GM21619 (cell line): ENCODE measurements around the gene ATXN7.
A peak's percentile ranks its signal among the peaks of the same experiment; 100 is the strongest.

ENCODE experiments used
- ATAC-seq: cut with Tn5 transposase; IDR thresholded peaks from one replicate; pipeline ENCODE4 v1.9.1; 2021; ENCODE audit not compliant: unreplicated experiment

The ATXN7 gene, protein sequence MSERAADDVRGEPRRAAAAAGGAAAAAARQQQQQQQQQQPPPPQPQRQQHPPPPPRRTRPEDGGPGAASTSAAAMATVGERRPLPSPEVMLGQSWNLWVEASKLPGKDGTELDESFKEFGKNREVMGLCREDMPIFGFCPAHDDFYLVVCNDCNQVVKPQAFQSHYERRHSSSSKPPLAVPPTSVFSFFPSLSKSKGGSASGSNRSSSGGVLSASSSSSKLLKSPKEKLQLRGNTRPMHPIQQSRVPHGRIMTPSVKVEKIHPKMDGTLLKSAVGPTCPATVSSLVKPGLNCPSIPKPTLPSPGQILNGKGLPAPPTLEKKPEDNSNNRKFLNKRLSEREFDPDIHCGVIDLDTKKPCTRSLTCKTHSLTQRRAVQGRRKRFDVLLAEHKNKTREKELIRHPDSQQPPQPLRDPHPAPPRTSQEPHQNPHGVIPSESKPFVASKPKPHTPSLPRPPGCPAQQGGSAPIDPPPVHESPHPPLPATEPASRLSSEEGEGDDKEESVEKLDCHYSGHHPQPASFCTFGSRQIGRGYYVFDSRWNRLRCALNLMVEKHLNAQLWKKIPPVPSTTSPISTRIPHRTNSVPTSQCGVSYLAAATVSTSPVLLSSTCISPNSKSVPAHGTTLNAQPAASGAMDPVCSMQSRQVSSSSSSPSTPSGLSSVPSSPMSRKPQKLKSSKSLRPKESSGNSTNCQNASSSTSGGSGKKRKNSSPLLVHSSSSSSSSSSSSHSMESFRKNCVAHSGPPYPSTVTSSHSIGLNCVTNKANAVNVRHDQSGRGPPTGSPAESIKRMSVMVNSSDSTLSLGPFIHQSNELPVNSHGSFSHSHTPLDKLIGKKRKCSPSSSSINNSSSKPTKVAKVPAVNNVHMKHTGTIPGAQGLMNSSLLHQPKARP

DNA sequence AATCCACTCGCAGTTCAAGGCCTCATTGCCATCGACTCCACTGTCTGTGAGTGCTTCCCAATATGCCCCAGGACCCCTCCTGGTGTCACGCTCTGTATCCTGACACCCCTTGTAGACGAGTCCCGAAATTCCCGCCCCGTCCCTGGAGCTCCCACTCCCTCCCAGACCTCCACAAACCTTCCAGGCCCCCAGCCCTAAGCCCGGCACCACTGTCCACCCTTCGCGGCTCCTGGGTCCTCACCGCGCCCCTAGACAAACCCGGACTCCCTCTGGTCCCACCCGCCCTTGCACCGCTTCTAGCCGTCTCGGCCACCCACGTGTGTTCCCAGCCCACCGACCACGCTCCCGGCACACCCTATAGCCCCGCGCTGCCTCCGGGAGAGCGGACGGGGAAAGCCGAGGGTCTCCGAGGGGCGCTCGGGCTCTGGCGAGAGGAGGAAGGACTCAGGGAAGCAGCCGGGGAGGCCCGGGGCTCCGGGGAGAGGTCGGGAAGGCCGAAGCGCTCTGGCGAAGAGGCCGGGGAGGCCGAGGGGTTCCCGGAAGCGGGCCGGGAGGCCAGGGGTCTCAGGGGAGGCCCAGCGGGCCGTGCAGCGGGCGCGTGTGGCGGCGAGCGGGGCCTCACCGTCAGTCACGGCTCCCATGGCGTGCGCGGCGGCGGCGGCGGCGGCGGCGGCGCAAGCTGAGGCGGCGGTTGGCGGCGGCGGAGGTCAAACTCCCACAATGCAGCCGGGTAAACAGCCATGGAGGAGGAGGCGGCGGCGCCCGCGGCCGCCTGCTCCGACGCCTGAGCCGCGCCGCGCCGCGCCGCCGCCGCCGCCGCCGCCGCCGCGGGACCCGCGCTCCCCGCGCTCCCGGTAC lies at the start of gene ATXN7, which contains the start of gene THOC7:
ATXN7 (plus strand) TSS at position 718 of the 858 bp plus-strand sequence. CDS start 48,732 bp downstream, outside the sequence.
THOC7 (minus strand) TSS at position 656 of the 858 bp plus-strand sequence; CDS start at position 641, 15 bp downstream.
- peak; percentile 66 for ATAC-seq

DNA sequence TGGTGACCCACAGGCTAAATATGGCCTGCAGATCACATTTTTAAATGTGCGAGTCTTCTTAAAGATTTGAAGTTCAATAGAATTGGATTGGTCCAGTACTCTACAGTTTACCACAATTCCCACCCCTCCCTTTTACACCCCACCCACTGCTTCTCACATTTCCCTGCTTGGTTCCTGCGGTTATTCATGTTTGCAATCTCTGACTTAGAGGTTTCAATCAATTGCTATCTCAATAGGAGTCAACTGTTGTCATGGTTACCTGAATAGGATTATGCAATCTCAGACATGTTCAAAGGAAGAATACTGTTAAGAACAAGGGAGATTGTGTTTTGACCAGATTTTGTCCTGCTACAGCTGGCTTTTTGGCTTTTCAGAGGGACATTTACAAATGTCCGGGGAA lies 49.4 kb upstream of the ATXN7 start:
- no peak for ATAC-seq

DNA sequence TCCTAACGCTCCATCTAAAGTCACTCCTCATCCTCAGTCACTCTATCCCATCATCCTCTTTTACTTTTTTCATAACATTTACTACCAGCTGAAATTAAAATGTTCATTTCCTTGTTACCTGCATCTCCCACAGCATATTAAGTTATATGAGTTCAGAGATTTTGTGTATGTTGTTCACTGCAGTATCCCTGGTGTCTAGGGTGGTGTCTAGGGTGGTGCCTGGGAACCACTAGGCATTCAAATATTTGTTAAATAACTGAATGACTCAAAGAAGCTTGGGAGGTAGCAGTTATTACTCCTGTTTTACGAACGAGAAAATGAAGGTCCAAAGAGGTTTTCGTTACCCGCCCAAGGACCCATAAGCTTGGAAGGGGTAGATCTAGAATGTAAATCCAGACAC lies 46.4 kb upstream of the ATXN7 start:
- no peak for ATAC-seq

DNA sequence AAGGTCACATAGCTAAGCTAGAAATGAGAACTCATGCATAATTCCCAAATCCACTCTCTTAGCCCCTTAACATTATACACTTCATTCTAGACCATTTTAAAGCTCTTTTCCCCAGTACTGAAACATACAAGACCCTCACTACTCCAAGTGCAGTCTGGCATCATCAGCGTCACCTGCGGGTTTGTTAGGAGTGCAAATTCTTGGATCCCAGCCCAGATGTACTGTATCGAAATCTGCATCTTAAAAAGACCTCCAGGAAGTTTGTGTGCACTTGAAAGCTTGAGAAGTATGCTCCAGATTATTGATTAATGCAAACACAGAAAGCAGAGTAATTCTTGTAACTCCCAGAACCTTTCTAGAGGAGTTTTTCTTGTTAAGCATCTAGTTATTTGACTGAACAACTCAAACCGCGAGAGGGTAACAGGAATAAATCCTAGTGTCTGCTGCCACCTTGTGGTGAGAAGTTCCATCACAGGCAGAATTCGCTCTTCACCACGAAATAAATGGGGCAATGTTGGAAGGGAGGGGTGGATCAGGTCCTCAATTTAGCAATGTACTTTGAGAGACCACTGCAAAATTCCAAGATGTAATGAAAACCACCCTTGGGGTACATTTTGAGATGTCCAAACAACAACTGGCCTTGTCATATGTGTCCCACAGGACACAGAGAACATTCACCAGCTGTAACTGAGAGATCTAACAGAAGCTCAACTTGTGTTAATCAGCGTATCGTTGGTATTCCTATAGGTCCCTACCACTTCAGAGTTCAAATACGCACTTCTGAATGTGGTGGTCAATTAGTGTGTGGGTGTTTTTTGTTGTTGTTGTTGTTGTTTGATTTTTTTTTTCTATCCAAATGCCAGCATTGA lies 45.2 kb upstream of the ATXN7 start:
- peak; percentile 77 for ATAC-seq

DNA sequence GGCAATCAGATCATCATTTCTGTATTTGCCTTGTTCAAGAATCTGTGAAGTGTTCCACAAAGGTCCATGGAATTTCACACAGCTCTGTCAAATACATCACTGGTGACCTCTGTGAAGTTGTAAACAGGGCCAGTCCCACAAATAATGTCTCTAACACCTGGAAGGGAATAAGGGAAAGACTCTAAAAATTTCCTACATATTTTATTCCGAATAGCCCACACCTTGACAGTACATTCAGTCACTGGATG lies 44.6 kb upstream of the ATXN7 start, which contains the start of gene C3orf49:
C3orf49 (plus strand) TSS at position 149 of the 248 bp plus-strand sequence. CDS start 173 bp downstream, outside the sequence.
- ATAC-seq = no peak

DNA sequence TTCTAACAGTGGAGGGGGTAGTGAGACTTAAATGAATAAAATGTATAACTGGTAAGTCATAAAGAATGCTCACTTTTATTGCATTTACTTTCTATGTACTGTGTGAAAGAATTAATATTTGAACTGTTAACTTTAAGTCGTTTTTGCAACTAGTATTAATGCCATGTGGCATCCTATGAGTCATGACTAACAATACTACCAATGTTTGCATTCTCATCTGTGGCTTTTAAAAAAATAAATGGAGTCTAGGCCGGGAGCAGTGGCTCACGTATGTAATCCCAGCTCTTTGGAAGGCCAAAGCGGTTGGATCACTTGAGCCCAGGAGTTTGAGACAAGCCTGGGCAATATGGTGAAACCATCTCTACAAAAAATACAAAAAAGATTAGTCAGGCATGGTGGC lies 39.4 kb upstream of the ATXN7 start:
- ATAC-seq = no peak

DNA sequence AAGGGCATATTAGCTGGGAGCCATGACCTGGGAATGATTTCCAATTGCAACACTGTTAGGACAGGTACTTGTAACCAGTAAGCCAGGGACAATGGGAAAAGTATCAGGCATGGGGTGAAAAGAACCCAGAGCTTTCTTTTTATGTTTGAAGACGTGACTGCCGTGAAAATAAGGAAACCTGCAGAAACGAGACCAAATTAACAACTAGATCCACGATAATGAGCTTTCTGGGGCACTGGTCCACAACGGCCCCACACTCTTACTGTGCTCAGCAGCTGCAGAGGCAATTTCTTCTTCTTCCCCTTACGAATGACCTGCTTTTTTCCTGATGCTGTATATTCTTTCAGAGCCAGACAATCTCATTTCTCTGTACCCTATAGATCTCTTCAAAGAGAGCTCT lies 33.1 kb upstream of the ATXN7 start:
- no peak for ATAC-seq

DNA sequence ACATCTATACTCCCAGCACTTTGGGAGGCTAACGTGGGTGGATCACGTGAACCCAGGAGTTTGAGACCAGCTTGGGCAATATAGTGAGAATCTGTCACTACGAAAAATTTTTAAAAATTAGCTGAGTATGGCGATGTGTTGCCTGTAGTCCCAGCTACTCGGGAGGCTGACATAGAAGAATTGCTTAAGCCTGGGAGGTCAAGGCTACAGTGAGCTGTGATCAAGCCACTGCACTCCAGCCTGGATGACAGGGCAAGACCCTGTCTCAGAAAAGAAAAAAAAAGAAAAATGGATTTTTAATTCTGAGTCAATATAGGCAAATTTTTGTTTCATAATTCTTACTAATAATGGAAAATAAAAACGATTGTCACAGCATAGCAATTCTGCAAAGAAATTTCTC lies 31.3 kb upstream of the ATXN7 start:
- no peak for ATAC-seq

DNA sequence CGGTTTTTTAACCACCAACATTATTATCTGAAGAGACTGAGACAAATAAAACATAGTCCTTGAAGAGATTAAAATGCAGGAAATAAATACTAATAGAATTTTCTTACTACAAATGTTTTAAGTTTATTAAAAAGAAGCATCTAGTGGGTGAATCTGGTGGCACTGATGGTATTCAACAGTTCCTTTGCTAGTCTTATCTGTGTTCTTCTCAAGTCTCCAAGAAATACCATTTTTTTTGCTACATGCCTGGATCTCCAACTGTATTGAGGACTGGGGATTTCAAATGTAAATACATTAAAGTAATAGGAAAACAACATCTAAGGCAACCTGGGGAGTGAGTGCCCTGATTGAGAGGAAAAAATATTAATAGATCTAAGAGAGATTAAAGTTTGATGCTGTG lies 22.0 kb upstream of the ATXN7 start:
- no peak for ATAC-seq

DNA sequence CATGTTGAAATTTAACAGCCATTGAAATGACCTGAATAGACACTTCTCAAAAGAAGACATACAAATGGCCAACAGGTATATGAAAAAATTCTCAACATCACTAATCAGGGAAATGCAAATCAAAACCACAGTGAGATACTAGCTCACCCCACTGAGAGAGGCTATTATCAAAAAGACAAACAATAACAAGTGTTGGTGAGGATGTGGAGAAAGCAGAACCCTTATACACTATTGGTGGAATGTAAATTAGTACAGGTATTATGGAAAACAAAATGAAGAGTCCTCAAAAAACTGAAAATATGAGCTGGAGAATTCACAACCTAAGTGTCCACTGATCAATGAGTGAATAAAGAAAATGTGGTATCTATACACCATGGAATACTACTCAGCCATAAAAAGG lies 21.5 kb upstream of the ATXN7 start:
- no peak for ATAC-seq

DNA sequence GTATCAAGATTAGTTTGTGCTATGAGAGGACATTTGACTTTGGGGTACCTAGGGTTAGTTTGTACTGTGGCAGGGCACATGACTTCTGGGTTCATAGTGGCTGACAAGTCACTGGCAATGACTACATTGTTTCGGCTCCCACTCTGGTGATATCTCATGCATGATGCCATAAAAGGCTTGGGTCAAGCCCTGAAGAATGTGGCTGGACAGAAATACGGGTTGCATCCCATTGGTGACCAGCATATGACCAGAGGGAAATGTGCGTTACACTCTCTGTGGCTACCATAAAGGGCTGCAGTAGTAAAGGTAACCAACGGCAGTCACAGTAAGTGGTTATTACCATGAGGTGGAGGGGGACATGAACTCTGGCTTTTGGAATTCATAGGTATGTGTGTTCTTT lies 18.5 kb upstream of the ATXN7 start:
- ATAC-seq = no peak

DNA sequence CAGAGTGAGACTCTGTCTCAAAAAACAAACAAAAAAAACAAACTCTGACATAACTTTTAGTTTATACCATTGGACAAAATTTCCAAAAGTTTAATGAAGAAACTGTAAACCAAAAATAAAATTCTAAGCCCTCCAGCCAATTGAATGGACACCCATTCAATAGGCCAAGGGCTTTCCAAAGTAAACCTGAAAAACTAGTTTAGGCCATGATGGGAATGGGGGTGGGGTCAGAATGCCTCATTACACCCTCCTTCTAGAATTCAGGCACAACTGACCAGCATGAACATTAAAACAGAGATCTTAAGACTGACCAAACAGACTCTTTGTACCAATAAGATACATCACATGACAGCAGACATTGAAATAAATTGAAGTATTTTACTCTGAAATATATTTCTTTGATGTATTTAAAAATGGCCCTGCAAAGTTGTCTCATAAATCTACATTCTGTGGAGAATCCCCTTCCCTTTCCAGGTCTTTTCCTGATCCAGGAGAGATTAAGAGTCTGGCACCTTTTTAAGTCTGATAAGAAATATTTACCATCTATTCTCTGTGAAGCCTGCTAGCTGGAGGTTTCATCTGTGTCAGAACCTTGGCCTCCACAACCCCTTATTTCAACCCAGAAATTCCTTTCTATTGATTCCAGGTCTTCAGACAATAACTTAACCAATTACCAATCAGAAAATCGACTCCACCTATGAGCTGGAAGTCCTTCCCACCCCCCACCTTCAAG lies 15.8 kb upstream of the ATXN7 start:
- no peak for ATAC-seq

DNA sequence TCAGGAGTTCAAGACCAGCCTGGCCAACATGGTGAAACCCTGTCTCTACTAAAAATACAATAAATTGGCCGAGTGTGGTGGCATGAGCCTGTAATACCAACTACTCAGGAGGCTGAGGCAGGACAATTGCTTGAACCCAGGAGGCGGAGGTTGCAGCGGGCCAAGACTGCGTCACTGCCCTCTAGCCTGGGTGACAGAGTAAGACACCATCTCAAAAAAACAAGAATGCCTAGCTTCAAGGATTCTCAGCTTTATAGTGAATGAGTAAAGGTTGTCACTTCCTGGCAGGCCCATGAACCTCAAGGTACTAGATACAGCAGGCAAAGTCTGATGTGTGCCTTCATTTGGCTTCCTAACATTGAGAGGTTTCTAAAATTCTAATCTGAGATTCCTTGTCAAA lies 14.5 kb upstream of the ATXN7 start:
- ATAC-seq = no peak

DNA sequence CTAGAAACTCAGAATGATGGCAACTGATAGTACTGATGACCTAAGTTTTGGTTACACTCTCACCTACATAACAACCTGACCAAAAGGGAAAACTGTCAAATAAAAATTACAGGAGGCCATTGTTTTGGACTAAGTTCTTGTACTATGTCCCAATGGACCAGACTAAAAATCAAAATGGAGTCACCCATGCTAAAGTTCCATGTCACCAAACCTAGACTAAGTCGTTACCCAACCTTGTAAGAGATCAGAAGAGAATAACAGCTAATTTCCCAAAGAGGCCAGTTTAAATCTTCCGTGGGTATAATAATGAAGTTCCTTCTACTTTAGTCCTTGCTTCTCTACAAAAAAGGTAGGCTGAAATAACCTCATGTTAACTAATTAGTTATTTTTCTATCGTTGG lies 12.4 kb upstream of the ATXN7 start:
- ATAC-seq = no peak

DNA sequence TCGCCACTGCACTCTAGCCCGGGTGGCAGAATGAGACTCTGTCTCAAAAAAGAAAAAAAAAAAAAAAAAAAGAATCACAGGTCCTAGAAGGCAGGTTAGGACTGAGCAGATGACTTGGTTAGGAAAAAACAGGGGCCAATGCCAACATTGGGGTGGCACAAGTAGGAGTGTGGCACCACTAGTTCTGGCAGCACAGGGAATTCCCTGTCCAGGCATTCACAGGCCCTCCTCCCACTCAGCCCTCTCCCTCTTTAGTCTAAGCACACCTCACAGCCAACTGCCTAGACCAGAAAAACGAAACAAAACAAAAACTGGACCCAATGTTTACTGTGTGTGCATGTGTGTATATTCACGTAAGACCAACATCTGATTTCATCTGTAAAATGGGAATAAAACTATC lies 10.6 kb upstream of the ATXN7 start:
- ATAC-seq = no peak

DNA sequence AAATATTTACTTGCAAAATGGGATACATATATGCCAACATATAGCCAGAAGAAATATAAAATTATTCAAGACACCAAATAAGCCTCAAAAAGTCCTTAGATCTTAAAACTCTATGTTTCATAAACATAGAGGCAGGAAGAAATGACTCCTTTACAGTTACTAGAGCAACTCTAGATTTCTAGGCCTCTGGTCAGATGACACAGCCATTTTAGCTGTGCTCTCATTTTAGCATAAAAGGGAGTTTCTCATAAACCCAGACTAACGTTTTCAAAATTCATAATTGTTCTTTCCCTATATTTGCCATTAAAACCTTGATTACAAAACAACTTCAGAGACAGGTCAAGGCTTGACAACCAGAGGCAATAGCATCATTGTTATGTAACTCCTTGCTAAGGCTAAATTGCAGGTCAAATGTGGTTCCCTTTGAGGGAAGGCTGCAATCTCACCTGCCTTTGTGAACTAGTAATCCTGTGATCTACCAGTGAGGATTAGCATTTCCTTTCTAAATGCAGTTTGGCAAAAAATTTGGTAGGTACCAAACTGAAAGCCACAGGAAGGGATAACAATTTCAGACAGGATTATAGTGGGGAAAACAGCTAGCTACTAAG lies 8.2 kb upstream of the ATXN7 start:
- ATAC-seq = no peak

DNA sequence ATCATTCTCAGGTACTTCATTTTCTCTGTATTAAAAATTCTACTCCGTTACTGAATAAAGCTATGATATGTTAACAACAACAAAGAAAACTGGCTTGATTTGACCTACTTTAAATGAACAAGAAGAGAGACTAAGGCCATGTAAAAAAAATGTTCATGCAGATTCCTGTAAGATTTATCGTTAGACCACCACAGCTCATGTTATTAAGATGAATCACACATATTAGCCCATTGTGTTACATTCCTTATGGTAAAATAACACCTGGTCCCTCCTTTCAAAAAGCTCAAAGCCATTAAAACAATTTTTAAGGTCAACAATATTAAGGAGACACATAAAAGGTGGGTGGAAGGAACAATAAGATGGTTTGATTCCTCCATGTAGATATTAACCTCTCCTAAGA lies 6.4 kb upstream of the ATXN7 start:
- ATAC-seq = no peak

DNA sequence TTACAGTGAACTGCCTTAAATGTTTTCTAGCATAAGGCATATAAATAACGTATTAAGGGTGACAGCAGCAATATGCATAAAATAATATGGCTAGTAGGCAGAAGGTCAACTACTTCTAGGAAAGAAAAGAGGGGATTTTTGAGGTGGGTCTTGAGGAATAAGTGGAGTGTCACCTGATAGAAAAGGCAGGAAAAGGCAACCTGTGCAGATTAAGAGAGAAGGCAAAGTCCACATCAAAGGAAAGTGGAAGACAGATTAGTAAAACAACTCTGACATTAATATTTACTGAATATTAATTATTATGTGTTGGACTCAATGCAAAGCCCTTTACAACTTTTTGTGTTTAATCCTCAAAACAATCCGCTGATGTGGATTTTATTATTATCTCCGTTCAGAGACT lies 2.9 kb upstream of the ATXN7 start:
- ATAC-seq = no peak

DNA sequence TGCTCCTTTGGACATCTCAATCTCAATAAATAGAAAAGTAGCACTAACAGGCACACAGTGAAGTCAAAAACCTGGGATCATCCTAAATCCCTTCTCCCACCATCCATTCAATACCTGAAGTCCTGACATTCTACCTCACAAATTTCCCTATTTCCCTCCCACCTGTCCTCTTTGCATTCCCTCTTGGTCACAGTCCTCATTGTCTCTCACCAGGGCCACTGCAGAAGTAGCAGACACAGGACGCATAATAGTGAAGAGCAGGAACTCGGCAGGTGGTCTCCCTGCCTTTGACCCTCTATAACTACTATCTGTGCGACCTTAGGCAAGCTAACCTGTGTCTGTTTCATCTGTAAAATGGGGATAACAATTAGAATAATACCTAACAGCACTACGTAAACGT lies 2.4 kb upstream of the ATXN7 start:
- ATAC-seq = no peak
